ENCODE measurements around the gene RASD1.

- TF ChIP-seq POLR2A (IDR thresholded peaks at IDR 0.05) = no peak
- TF ChIP-seq CTCF (IDR thresholded peaks at IDR 0.05) = no peak
Observed at GRCh38 chr17:17494499-17494869, 1.7 kb downstream of the RASD1 start.
